Gastroesophageal sphincter (tissue), 4 donors: ENCODE measurements around the gene PLA1A. TPM values are rescaled to one million over a fixed set of nuclear protein-coding genes. Genes with fewer than 3 reads are reported as not detected.
A peak's percentile ranks its signal among the peaks of the same experiment; 100 is the strongest.

Experiments
- ATAC-seq: fragments of 150-250 bp; one replicate; pipeline ENCODE4 v1.9.1; 2016; ENCODE audit warnings: mild to moderate bottlenecking, moderate library complexity
- H3K27ac ChIP-seq, 4 donors: fragments of 200-600 bp; sonication (generic) in 3 of 4; 1 replicate in 3 of 4; 2 replicates in 1 of 4; pipeline ENCODE4 v1.5.1; 2016 to 2019
- H3K27me3 ChIP-seq: fragments of 200-600 bp; sonication (generic); one replicate; pipeline ENCODE4 v1.5.1; 2019
- H3K36me3 ChIP-seq, 2 donors: fragments of 200-600 bp; sonication (generic); one replicate each; pipeline ENCODE4 v1.5.1; 2019; ENCODE audit warnings: control low read depth in 1 of 2
- H3K4me1 ChIP-seq, 3 donors: fragments of 200-600 bp; sonication (generic); 1 replicate in 2 of 3; 2 replicates in 1 of 3; pipeline ENCODE4 v1.5.1; 2016 to 2019; ENCODE audit warnings: control low read depth in 2 of 3
- H3K4me3 ChIP-seq, 2 donors: fragments of 200-600 bp; sonication (generic); one replicate each; pipeline ENCODE4 v1.5.1; 2019; ENCODE audit warnings: mild to moderate bottlenecking in 1 of 2, moderate library complexity in 1 of 2
- H3K9me3 ChIP-seq, 3 donors: fragments of 200-600 bp; sonication (generic); one replicate each; pipeline ENCODE4 v1.5.1; 2017 to 2019; ENCODE audit warnings: control low read depth in 2 of 3
- EP300 ChIP-seq: sonication (generic); formaldehyde crosslinking; IDR thresholded peaks from one replicate; pipeline ENCODE4 v1.6.1; 2017; ENCODE audit warnings: antibody characterized with exemption, mild to moderate bottlenecking
- POLR2A ChIP-seq, 2 donors: fragments of 450-650 bp; IDR thresholded peaks; one replicate each; pipeline ENCODE4 v1.6.1; 2017; ENCODE audit warnings: antibody characterized with exemption in 2 of 2, mild to moderate bottlenecking in 2 of 2, moderate library complexity in 1 of 2
- POLR2AphosphoS5 ChIP-seq: sonication (generic); formaldehyde crosslinking; IDR thresholded peaks from one replicate; pipeline ENCODE4 v1.6.1; 2017; ENCODE audit warnings: antibody characterized with exemption
- WGBS, 2 donors: methylation state at CpG; one replicate each; pipeline ENCODE4 v1.1.5; 2018; ENCODE audit warnings: low coverage in 1 of 2; 5-methylcytosine and 5-hydroxymethylcytosine counted together
- total RNA-seq, 4 donors: library from RNA; depleted of rRNA; stranded (reverse); fragments of >200 nt; gene quantifications; one replicate each; pipeline ENCODE4 v1.1.0, GENCODE V29; 2016
- TF ChIP-seq, protein P1 (sequence below), 4 experiments: fragments of 200-600 bp in 2 of 4; fragments of 450-650 bp in 2 of 4; sonication (generic) in 1 of 4; IDR thresholded peaks; one replicate each; pipeline ENCODE4 v1.5.1; 2017 to 2019; ENCODE audit warnings: antibody characterized with exemption in 4 of 4, mild to moderate bottlenecking in 2 of 4, moderate library complexity in 2 of 4

PLA1A gene
- total RNA-seq, 4 donors from 2014 or later, result 0.50 to 1.8 (median 1.4) TPM

DNA sequence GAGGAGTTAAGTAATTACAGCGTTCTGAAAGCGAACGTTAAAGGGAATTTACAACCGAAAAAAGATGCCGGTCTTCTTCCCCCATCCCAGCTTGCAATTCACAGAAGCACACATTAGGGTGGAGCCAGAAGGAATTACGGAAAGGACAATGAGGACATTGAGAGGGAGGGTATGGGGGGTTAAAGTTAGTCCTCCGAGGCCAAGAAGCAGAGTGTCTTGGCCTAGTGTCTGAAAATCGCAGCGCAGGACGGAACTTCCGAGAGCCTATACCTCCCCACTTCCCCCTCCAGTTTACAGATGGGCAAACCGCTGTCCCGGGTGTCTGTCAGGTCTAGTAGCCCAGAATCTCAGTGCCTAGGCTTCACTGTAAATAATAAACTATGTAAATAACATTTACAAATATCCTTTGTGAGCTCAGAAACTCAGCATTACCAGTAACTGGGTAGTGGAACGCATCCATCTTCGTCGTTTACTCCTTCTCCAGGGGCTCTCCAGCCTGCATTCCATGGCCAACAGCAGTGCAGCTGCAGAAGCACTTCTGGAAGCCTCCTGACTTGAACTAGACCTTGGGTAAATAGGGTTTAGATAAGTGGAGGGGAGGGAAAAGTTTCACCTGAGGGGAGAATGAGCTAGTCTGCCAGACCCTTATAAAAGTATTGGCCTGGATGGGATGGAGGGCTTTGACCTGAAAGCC, 17.5 kb upstream of the PLA1A start:
- H3K27ac ChIP-seq, result peak overlapping the region; percentile 72 to 91 (median 88)
- 0 to 8% methylated on average over 3 to 9 of the region's 16 CpGs for WGBS, 2 donors
- peak overlapping the region; percentile 54 to 65 for H3K4me3 ChIP-seq
- no peaks in the 10 kb centered on the region for H3K9me3 ChIP-seq
- peak; percentile 40 for ATAC-seq
- peaks cover 0 to 10% of the 10 kb centered on the region in 2 donors for H3K36me3 ChIP-seq
- H3K4me1 ChIP-seq, result peaks cover 0 to 23% (median 0%) of the 10 kb centered on the region in 3 donors
- no peak for TF ChIP-seq EP300
- TF ChIP-seq POLR2A (IDR thresholded peaks at IDR 0.05), result no peak
- TF ChIP-seq POLR2AphosphoS5, result no peak
- TF ChIP-seq, protein P1, sequence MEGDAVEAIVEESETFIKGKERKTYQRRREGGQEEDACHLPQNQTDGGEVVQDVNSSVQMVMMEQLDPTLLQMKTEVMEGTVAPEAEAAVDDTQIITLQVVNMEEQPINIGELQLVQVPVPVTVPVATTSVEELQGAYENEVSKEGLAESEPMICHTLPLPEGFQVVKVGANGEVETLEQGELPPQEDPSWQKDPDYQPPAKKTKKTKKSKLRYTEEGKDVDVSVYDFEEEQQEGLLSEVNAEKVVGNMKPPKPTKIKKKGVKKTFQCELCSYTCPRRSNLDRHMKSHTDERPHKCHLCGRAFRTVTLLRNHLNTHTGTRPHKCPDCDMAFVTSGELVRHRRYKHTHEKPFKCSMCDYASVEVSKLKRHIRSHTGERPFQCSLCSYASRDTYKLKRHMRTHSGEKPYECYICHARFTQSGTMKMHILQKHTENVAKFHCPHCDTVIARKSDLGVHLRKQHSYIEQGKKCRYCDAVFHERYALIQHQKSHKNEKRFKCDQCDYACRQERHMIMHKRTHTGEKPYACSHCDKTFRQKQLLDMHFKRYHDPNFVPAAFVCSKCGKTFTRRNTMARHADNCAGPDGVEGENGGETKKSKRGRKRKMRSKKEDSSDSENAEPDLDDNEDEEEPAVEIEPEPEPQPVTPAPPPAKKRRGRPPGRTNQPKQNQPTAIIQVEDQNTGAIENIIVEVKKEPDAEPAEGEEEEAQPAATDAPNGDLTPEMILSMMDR (IDR thresholded peaks at IDR 0.05), result peak in 1 of 4 experiments; percentile 3
- H3K27me3 ChIP-seq, result no peaks in the 10 kb centered on the region

DNA sequence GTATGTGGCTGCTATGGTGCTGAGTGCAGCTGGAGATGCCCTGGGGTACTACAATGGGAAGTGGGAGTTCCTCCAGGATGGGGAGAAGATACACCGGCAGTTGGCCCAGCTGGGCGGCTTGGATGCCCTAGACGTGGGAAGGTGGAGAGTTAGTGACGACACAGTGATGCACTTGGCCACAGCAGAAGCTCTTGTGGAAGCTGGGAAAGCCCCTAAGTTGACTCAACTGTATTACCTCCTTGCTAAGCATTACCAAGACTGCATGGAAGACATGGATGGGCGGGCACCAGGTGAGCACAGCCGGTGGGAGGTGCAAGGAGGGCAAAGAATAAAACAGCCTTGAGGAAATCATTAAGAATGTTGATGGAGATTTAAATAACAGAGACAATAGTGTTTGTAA, 15.5 kb upstream of the PLA1A start:
- H3K9me3 ChIP-seq, result no peaks in the 10 kb centered on the region
- 69 to 95% methylated on average over 2 to 3 of the region's 6 CpGs for WGBS, 2 donors
- H3K4me3 ChIP-seq, result no peak overlapping the region
- peaks cover 0 to 23% (median 0%) of the 10 kb centered on the region in 3 donors for H3K4me1 ChIP-seq
- H3K27ac ChIP-seq, result no peak overlapping the region
- peaks cover 0 to 21% of the 10 kb centered on the region in 2 donors for H3K36me3 ChIP-seq
- no peaks in the 10 kb centered on the region for H3K27me3 ChIP-seq
- TF ChIP-seq POLR2A (IDR thresholded peaks at IDR 0.05) (no peak), EP300 (no peak)
- no peak for ATAC-seq

- Histone ChIP-seq H3K36me3 (peaks cover 0 to 41% of the 10 kb centered on the region in 2 donors), H3K27ac (no peak overlapping the region), H3K9me3 (no peaks in the 10 kb centered on the region), H3K4me1 (peaks cover 0 to 12% (median 0%) of the 10 kb centered on the region in 3 donors), H3K27me3 (no peaks in the 10 kb centered on the region), H3K4me3 (no peak overlapping the region)
- no peak for ATAC-seq
- no peak for TF ChIP-seq POLR2A (IDR thresholded peaks at IDR 0.05)
- TF ChIP-seq EP300, result no peak
- no peak for TF ChIP-seq POLR2AphosphoS5
- TF ChIP-seq, protein P1 (IDR thresholded peaks at IDR 0.05), result no peak
- WGBS, 2 donors, result 93 to 100% methylated on average over 1 to 8 of the region's 10 CpGs
Observed at GRCh38 chr3:119585208-119585607, 12.5 kb upstream of the PLA1A start.

DNA sequence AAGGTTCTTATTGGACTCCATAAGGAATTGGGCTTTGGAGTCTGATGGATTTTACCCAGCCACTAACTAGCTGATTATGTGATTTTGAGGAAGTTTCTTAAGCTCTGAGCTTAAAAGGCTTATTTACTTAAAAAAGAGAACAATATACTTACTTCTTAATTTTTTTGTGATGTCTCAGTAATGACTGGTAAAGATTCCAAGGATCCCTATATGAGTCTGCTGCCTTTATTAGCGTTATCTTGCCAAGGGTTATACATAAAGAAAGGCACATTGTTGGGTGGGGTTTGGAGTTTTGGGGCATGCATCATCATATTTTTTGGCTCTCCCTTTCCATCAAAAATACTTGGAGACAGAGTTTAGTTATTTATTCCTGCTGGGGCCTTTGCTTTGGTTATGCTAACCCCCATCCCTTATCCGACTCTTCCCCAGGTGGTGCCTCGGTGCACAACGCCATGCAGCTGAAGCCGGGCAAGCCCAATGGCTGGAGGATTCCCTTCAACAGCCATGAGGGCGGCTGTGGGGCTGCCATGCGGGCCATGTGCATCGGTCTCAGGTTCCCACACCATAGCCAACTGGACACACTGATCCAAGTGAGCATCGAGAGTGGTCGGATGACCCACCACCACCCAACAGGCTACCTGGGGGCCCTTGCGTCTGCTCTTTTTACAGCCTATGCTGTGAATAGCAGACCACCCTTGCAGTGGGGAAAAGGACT, 11.7 kb upstream of the PLA1A start:
- no peak for TF ChIP-seq POLR2A (IDR thresholded peaks at IDR 0.05)
- TF ChIP-seq POLR2AphosphoS5, result no peak
- no peak for TF ChIP-seq EP300
- TF ChIP-seq, protein P1 (IDR thresholded peaks at IDR 0.05), result no peak
- no peak for ATAC-seq
- Histone ChIP-seq H3K9me3 (no peaks in the 10 kb centered on the region), H3K36me3 (peaks cover 0 to 41% of the 10 kb centered on the region in 2 donors), H3K27me3 (no peaks in the 10 kb centered on the region), H3K4me3 (no peak overlapping the region), H3K27ac (no peak overlapping the region), H3K4me1 (peaks cover 0 to 4% (median 0%) of the 10 kb centered on the region in 3 donors)
- 69 to 83% methylated on average over 2 to 11 of the region's 11 CpGs for WGBS, 2 donors

- no peak for ATAC-seq
- Histone ChIP-seq H3K27ac (no peak overlapping the region), H3K36me3 (peaks cover 0 to 41% of the 10 kb centered on the region in 2 donors), H3K27me3 (no peaks in the 10 kb centered on the region), H3K9me3 (no peaks in the 10 kb centered on the region), H3K4me1 (no peaks in the 10 kb centered on the region), H3K4me3 (no peak overlapping the region)
- TF ChIP-seq, protein P1 (IDR thresholded peaks at IDR 0.05), result no peak
- TF ChIP-seq POLR2A (IDR thresholded peaks at IDR 0.05) (no peak), EP300 (no peak), POLR2AphosphoS5 (no peak)
- WGBS, 2 donors, result 62 to 78% methylated on average over 2 of the region's 3 CpGs
Observed at GRCh38 chr3:119586733-119587172, 10.9 kb upstream of the PLA1A start.
